ENCODE data around the gene FANCB. TPM values are rescaled to one million over a fixed set of nuclear protein-coding genes. Genes with fewer than 3 reads are reported as not detected.

Gene FANCB
- polyA plus RNA-seq (ENCODE audit: insufficient read length in 4 of 4), result 1 to 10 TPM; 3.3 to 4.6 (median 3.8) TPM

GRCh38 chrX:14872851-14873675, at the start of gene FANCB, which contains the start of gene MOSPD2:
Gene FANCB, minus strand, starts transcription at chrX:14873069. Its CDS starts 7,559 bp downstream, at chrX:14865510.
Gene MOSPD2, plus strand, starts transcription at chrX:14873421. Its CDS starts 108 bp downstream, at chrX:14873529.
- DNase-seq (ENCODE audit: low read depth in 4 of 4, low spot score in 3 of 4), result peak; percentile 74 to 83 (median 81)

- DNase-seq (ENCODE audit: low read depth in 4 of 4, low spot score in 3 of 4), result no peak
These were observed 49.6 kb upstream of the FANCB start for GRCh38 chrX:14922437-14922836.

GRCh38 chrX:14920196-14920595, 47.3 kb upstream of the FANCB start:
- DNase-seq (ENCODE audit: low read depth in 4 of 4, low spot score in 3 of 4), result no peak

GRCh38 chrX:14919407-14919806, 46.5 kb upstream of the FANCB start:
- DNase-seq (ENCODE audit: low read depth in 4 of 4, low spot score in 3 of 4), result no peak

GRCh38 chrX:14916017-14916674, 43.3 kb upstream of the FANCB start:
- no peak for DNase-seq (ENCODE audit: low read depth in 4 of 4, low spot score in 3 of 4)

- no peak for DNase-seq (ENCODE audit: low read depth in 4 of 4, low spot score in 3 of 4)
These were observed 42.7 kb upstream of the FANCB start for GRCh38 chrX:14915596-14915995.

- DNase-seq (ENCODE audit: low read depth in 4 of 4, low spot score in 3 of 4), result no peak
These were observed 40.4 kb upstream of the FANCB start for GRCh38 chrX:14913241-14913640.

GRCh38 chrX:14903891-14904290, 31.0 kb upstream of the FANCB start:
- DNase-seq (ENCODE audit: low read depth in 4 of 4, low spot score in 3 of 4), result no peak

GRCh38 chrX:14902537-14902936, 29.7 kb upstream of the FANCB start:
- DNase-seq (ENCODE audit: low read depth in 4 of 4, low spot score in 3 of 4), result no peak

- DNase-seq (ENCODE audit: low read depth in 4 of 4, low spot score in 3 of 4), result no peak
These were observed 26.7 kb upstream of the FANCB start for GRCh38 chrX:14899607-14900006.

GRCh38 chrX:14897042-14897441, 24.2 kb upstream of the FANCB start:
- DNase-seq (ENCODE audit: low read depth in 4 of 4, low spot score in 3 of 4), result no peak

- no peak for DNase-seq (ENCODE audit: low read depth in 4 of 4, low spot score in 3 of 4)
These were observed 23.4 kb upstream of the FANCB start for GRCh38 chrX:14896273-14896672.

GRCh38 chrX:14886252-14886651, 13.4 kb upstream of the FANCB start:
- DNase-seq (ENCODE audit: low read depth in 4 of 4, low spot score in 3 of 4), result no peak

GRCh38 chrX:14884714-14885113, 11.8 kb upstream of the FANCB start:
- no peak for DNase-seq (ENCODE audit: low read depth in 4 of 4, low spot score in 3 of 4)

- no peak for DNase-seq (ENCODE audit: low read depth in 4 of 4, low spot score in 3 of 4)
These were observed 11.0 kb upstream of the FANCB start for GRCh38 chrX:14883826-14884225.

- no peak for DNase-seq (ENCODE audit: low read depth in 4 of 4, low spot score in 3 of 4)
These were observed 2.8 kb upstream of the FANCB start for GRCh38 chrX:14875624-14876023.

- DNase-seq (ENCODE audit: low read depth in 4 of 4, low spot score in 3 of 4), result no peak
These were observed 794 bp upstream of the FANCB start for GRCh38 chrX:14873676-14874049.

GRCh38 chrX:14872355-14872754, 514 bp downstream of the FANCB start:
- no peak for DNase-seq (ENCODE audit: low read depth in 4 of 4, low spot score in 3 of 4)

- DNase-seq (ENCODE audit: low read depth in 4 of 4, low spot score in 3 of 4), result no peak
These were observed 1.1 kb downstream of the FANCB start for GRCh38 chrX:14871767-14872166.

GRCh38 chrX:14865201-14865600, 7.7 kb downstream of the FANCB start:
- no peak for DNase-seq (ENCODE audit: low read depth in 4 of 4, low spot score in 3 of 4)

- DNase-seq (ENCODE audit: low read depth in 4 of 4, low spot score in 3 of 4), result no peak
These were observed 8.2 kb downstream of the FANCB start for GRCh38 chrX:14864631-14865030.

GRCh38 chrX:14851526-14851925, 21.3 kb downstream of the FANCB start:
- no peak for DNase-seq (ENCODE audit: low read depth in 4 of 4, low spot score in 3 of 4)
